SJSA1 (cell line): ENCODE results near the gene FMOD. TPM values are rescaled to one million over a fixed set of nuclear protein-coding genes. Genes with fewer than 3 reads are reported as not detected.

ENCODE experiments used
- DNase-seq, 2 experiments: peaks; one replicate each; pipeline ENCODE4 v3.0.0-alpha.2; 2015 to 2020; ENCODE audit warnings: low spot score in 2 of 2, low read depth in 1 of 2
- H3K27ac ChIP-seq: fragments of 250-450 bp; sonication (Bioruptor Pico); 2 replicates; pipeline ENCODE4 v1.5.1; 2020; ENCODE audit warnings: mild to moderate bottlenecking, moderate library complexity
- H3K27me3 ChIP-seq: fragments of 250-450 bp; sonication (Bioruptor Pico); replicated peaks from 2 replicates; pipeline ENCODE4 v1.5.1; 2020; ENCODE audit warnings: mild to moderate bottlenecking, moderate library complexity
- H3K36me3 ChIP-seq: fragments of 250-450 bp; sonication (Bioruptor Pico); 2 replicates; pipeline ENCODE4 v1.5.1; 2020; ENCODE audit warnings: mild to moderate bottlenecking
- H3K4me1 ChIP-seq: fragments of 250-450 bp; sonication (Bioruptor Pico); replicated peaks from 2 replicates; pipeline ENCODE4 v1.6.1; 2021; ENCODE audit warnings: mild to moderate bottlenecking
- H3K4me3 ChIP-seq: fragments of 250-450 bp; sonication (Bioruptor Pico); 2 replicates; pipeline ENCODE4 v1.5.1; 2020; ENCODE audit warnings: mild to moderate bottlenecking
- H3K9me3 ChIP-seq: fragments of 250-450 bp; sonication (Bioruptor Pico); replicated peaks from 2 replicates; pipeline ENCODE4 v1.5.1; 2020; ENCODE audit warnings: mild to moderate bottlenecking
- total RNA-seq: library from RNA; depleted of rRNA; stranded (reverse); fragments of >200 nt; shearing (Covaris generic); gene quantifications from 2 replicates; pipeline ENCODE4 v1.2.3, GENCODE V29; 2014

Gene FMOD
- total RNA-seq, 1 experiment from 2014 or later, result 0.87 TPM

- no peaks in the 10 kb centered on the region for H3K27me3 ChIP-seq
- no peak for DNase-seq
- H3K4me1 ChIP-seq, result no peaks in the 10 kb centered on the region
- H3K4me3 ChIP-seq, result no peak overlapping the region
- no peaks in the 10 kb centered on the region for H3K9me3 ChIP-seq
- H3K27ac ChIP-seq, result no peak overlapping the region
- no peaks in the 10 kb centered on the region for H3K36me3 ChIP-seq
Observed at GRCh38 chr1:203369666-203370065, 18.7 kb upstream of the FMOD start.

GRCh38 chr1:203368624-203369451 is 17.9 kb upstream of the FMOD start:
- Histone ChIP-seq H3K27me3 (no peaks in the 10 kb centered on the region), H3K27ac (no peak overlapping the region), H3K36me3 (no peaks in the 10 kb centered on the region), H3K4me1 (no peaks in the 10 kb centered on the region), H3K4me3 (no peak overlapping the region), H3K9me3 (no peaks in the 10 kb centered on the region)
- DNase-seq, result no peak

GRCh38 chr1:203367057-203367456 is 16.1 kb upstream of the FMOD start:
- Histone ChIP-seq H3K27me3 (no peaks in the 10 kb centered on the region), H3K9me3 (no peaks in the 10 kb centered on the region), H3K4me3 (no peak overlapping the region), H3K4me1 (peaks cover 7% of the 10 kb centered on the region), H3K27ac (no peak overlapping the region), H3K36me3 (no peaks in the 10 kb centered on the region)
- no peak for DNase-seq

DNA sequence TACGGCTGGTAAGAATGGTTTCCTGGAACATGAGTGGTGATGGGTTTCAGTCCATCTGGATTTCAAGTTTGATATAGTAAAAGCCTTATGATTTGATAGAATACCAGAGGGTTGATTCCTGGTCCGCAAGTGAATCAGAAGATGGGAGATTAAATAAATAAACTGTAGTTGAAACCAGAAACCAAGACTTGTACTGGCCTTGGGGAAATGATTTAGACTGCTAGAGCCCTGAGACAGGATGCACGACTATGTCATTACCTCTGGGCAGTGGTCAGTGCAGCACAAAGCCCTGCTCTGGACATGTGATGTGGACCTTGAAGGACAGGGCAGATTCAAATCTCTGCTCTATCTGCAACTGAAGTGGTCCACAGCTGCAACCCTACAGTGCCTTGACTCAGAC is 15.6 kb upstream of the FMOD start:
- Histone ChIP-seq H3K9me3 (no peaks in the 10 kb centered on the region), H3K27me3 (no peaks in the 10 kb centered on the region), H3K36me3 (no peaks in the 10 kb centered on the region), H3K4me3 (no peak overlapping the region), H3K27ac (no peak overlapping the region), H3K4me1 (peaks cover 12% of the 10 kb centered on the region)
- no peak for DNase-seq

- peaks cover 12% of the 10 kb centered on the region for H3K4me1 ChIP-seq
- no peak for DNase-seq
- no peaks in the 10 kb centered on the region for H3K36me3 ChIP-seq
- no peak overlapping the region for H3K27ac ChIP-seq
- H3K9me3 ChIP-seq, result no peaks in the 10 kb centered on the region
- H3K4me3 ChIP-seq, result no peak overlapping the region
- H3K27me3 ChIP-seq, result no peaks in the 10 kb centered on the region
Observed at GRCh38 chr1:203364806-203365205, 13.9 kb upstream of the FMOD start.

- Histone ChIP-seq H3K9me3 (no peaks in the 10 kb centered on the region), H3K27me3 (no peaks in the 10 kb centered on the region), H3K4me3 (no peak overlapping the region), H3K27ac (no peak overlapping the region), H3K4me1 (peaks cover 12% of the 10 kb centered on the region), H3K36me3 (no peaks in the 10 kb centered on the region)
- DNase-seq, result no peak
Observed at GRCh38 chr1:203364094-203364801, 13.3 kb upstream of the FMOD start.

GRCh38 chr1:203362720-203363025 is 11.8 kb upstream of the FMOD start:
- Histone ChIP-seq H3K27me3 (no peaks in the 10 kb centered on the region), H3K4me3 (no peak overlapping the region), H3K4me1 (peaks cover 15% of the 10 kb centered on the region), H3K36me3 (no peaks in the 10 kb centered on the region), H3K9me3 (no peaks in the 10 kb centered on the region), H3K27ac (no peak overlapping the region)
- DNase-seq, result no peak

- DNase-seq, result no peak
- Histone ChIP-seq H3K4me3 (no peak overlapping the region), H3K36me3 (no peaks in the 10 kb centered on the region), H3K27me3 (no peaks in the 10 kb centered on the region), H3K4me1 (peaks cover 15% of the 10 kb centered on the region), H3K9me3 (no peaks in the 10 kb centered on the region; the same call in 1 of the 2 replicates), H3K27ac (no peak overlapping the region)
Observed at GRCh38 chr1:203361945-203362719, 11.2 kb upstream of the FMOD start.

- DNase-seq, result no peak
- no peaks in the 10 kb centered on the region for H3K36me3 ChIP-seq
- H3K4me1 ChIP-seq, result peaks cover 15% of the 10 kb centered on the region
- no peaks in the 10 kb centered on the region for H3K27me3 ChIP-seq
- no peak overlapping the region for H3K4me3 ChIP-seq
- no peak overlapping the region for H3K27ac ChIP-seq
- H3K9me3 ChIP-seq, result no peaks in the 10 kb centered on the region; the same call in 1 of the 2 replicates
Observed at GRCh38 chr1:203360547-203361185, 9.7 kb upstream of the FMOD start.

DNA sequence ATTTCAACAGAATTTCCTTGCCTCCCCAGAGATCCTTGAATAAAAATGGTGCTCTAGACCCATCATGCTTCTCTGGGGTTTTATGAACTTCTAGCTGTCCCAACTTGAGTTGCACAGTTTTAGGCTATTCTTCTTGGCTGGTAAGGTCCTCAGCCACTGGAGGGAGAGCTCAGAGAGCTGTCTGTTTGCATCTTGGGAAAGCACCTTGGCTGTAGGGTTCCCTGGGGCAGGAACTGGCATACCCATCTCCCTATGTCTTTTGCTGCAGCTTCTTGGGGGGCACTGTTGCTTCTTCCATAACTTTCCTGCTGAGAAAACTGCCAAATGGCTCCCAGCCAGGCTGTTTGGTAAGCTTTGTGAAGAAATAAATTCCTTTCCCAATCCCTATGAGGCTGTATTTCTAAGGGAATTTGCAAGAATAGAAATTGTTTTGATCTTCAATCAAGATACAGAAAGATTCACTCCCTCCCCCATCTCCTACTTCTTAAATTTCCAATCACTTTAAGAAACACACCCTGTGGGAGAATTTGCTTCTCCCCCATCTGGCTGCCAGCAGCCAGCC is 8.2 kb upstream of the FMOD start:
- H3K27ac ChIP-seq, result no peak overlapping the region
- no peak for DNase-seq
- H3K9me3 ChIP-seq, result no peaks in the 10 kb centered on the region; the same call in 1 of the 2 replicates
- H3K36me3 ChIP-seq, result no peaks in the 10 kb centered on the region
- H3K4me1 ChIP-seq, result peaks cover 24% of the 10 kb centered on the region
- no peak overlapping the region for H3K4me3 ChIP-seq
- H3K27me3 ChIP-seq, result no peaks in the 10 kb centered on the region

DNA sequence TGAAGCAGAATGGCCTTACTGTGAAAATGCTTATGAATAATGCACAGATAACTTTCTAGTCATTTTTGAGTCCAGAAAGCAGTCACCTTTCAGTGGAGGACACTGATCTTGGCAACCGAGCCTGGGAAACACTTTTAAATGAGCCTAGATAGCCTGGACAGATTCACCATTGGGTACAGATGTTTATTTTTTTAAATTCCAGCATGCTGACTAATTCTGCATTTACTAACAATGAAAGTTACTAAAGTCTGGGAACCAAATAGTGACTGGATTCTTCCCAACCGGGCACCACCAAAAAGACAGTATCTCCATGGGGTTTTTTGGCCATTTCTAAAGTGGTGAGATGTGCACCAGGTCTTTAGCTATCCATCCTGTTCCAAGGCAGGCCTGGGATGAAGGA is 3.3 kb upstream of the FMOD start:
- H3K36me3 ChIP-seq, result no peaks in the 10 kb centered on the region
- H3K9me3 ChIP-seq, result no peaks in the 10 kb centered on the region; the same call in 1 of the 2 replicates
- H3K27ac ChIP-seq, result peak overlapping the region; percentile 74
- H3K4me1 ChIP-seq, result peaks cover 21% of the 10 kb centered on the region
- peak; percentile 70 to 91 for DNase-seq
- no peak overlapping the region for H3K4me3 ChIP-seq
- H3K27me3 ChIP-seq, result no peaks in the 10 kb centered on the region

DNA sequence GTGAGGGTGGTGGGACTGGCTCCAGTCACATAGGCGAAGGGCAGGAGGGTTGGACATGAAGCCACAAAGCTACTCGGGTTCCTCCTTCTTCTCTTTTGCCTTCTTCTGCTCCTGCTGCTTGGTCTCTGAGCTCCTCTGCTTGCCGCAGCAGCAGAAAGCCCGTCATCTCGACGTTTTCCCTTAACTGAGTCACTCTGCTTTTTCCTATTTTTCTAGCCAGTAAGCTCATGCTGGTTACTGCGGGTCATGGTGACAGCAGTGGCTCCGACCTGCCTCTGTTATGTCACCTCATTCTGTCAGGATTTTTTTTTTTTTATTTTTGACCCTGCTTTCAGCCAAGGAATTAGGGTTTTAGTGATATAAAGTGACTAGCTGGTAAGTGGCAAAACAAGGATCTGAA is 2.6 kb upstream of the FMOD start:
- Histone ChIP-seq H3K27me3 (no peaks in the 10 kb centered on the region), H3K4me1 (peaks cover 21% of the 10 kb centered on the region), H3K9me3 (no peaks in the 10 kb centered on the region; the same call in 1 of the 2 replicates), H3K36me3 (no peaks in the 10 kb centered on the region), H3K27ac (peak overlapping the region; percentile 74), H3K4me3 (no peak overlapping the region)
- peak in 1 of 2 experiments; percentile 31 for DNase-seq

GRCh38 chr1:203349773-203350524 is 973 bp downstream of the FMOD start:
- DNase-seq, result no peak
- peaks cover 16% of the 10 kb centered on the region for H3K4me1 ChIP-seq
- no peaks in the 10 kb centered on the region for H3K27me3 ChIP-seq
- no peaks in the 10 kb centered on the region for H3K36me3 ChIP-seq
- no peak overlapping the region for H3K27ac ChIP-seq
- H3K4me3 ChIP-seq, result no peak overlapping the region
- no peaks in the 10 kb centered on the region for H3K9me3 ChIP-seq
